H9 (cell line): Measurements from ENCODE around the gene SYNGR1. TPM values are rescaled to one million over a fixed set of nuclear protein-coding genes. Genes with fewer than 3 reads are reported as not detected.

Experiments
- DNase-seq: peaks from one replicate; pipeline ENCODE4 v3.0.0-alpha.2; 2017
- H2AFZ ChIP-seq: one replicate; pipeline ENCODE4 v1.6.1; 2013; ENCODE audit warnings: mild to moderate bottlenecking, low read length, control low read depth, moderate library complexity
- H2AK5ac ChIP-seq: 2 replicates; pipeline ENCODE4 v1.6.1; 2013; ENCODE audit warnings: low read length, control low read depth, mixed read lengths; ENCODE audit not compliant: insufficient read length
- H2BK120ac ChIP-seq: one replicate; pipeline ENCODE4 v1.6.1; 2013; ENCODE audit warnings: low read depth, mild to moderate bottlenecking, low read length, control low read depth, inconsistent platforms; ENCODE audit not compliant: poor library complexity, severe bottlenecking
- H2BK12ac ChIP-seq: 2 replicates; pipeline ENCODE4 v1.6.1; 2013; ENCODE audit warnings: low read length, control low read depth, mixed read lengths, low read depth; ENCODE audit not compliant: insufficient read length
- H2BK15ac ChIP-seq: 2 replicates; pipeline ENCODE4 v1.6.1; 2013; ENCODE audit warnings: low read depth, low read length, control low read depth
- H2BK20ac ChIP-seq: one replicate; pipeline ENCODE4 v1.6.1; 2013; ENCODE audit warnings: low read depth, mild to moderate bottlenecking, low read length, control low read depth, inconsistent platforms; ENCODE audit not compliant: poor library complexity, severe bottlenecking
- H2BK5ac ChIP-seq: 2 replicates; pipeline ENCODE4 v1.6.1; 2013; ENCODE audit warnings: low read length, control low read depth, mixed read lengths; ENCODE audit not compliant: insufficient read length
- H3K14ac ChIP-seq: 2 replicates; pipeline ENCODE4 v1.6.1; 2013; ENCODE audit warnings: low read length, control low read depth; ENCODE audit not compliant: insufficient read depth
- H3K18ac ChIP-seq: 2 replicates; pipeline ENCODE4 v1.6.1; 2013; ENCODE audit warnings: low read depth, mild to moderate bottlenecking, mixed read lengths, low read length, control low read depth; ENCODE audit not compliant: insufficient read length
- H3K23ac ChIP-seq: 2 replicates; pipeline ENCODE4 v1.6.1; 2013; ENCODE audit warnings: low read length, control low read depth, mixed read lengths, low read depth; ENCODE audit not compliant: insufficient read length
- H3K23me2 ChIP-seq: 2 replicates; pipeline ENCODE4 v1.6.1; 2013; ENCODE audit warnings: low read depth, mild to moderate bottlenecking, mixed read lengths, low read length, control low read depth; ENCODE audit not compliant: insufficient read length, poor library complexity, severe bottlenecking
- H3K27ac ChIP-seq: 2 replicates; pipeline ENCODE4 v1.5.1; 2013; ENCODE audit warnings: low read length, control low read depth, mixed read lengths, low read depth; ENCODE audit not compliant: insufficient read length
- H3K27me3 ChIP-seq: 2 replicates; pipeline ENCODE4 v1.6.1; 2013; ENCODE audit warnings: low read length, control low read depth, inconsistent platforms; ENCODE audit not compliant: insufficient read depth
- H3K4ac ChIP-seq: 2 replicates; pipeline ENCODE4 v1.6.1; 2013; ENCODE audit warnings: low read depth, mild to moderate bottlenecking, control low read depth, inconsistent platforms, low read length, moderate library complexity
- H3K4me1 ChIP-seq: 2 replicates; pipeline ENCODE4 v1.6.1; 2013; ENCODE audit warnings: low read length, control low read depth, inconsistent platforms; ENCODE audit not compliant: insufficient read depth
- H3K4me2 ChIP-seq: 2 replicates; pipeline ENCODE4 v1.6.1; 2013; ENCODE audit warnings: low read length, control low read depth, mixed read lengths; ENCODE audit not compliant: insufficient read length, insufficient read depth
- H3K56ac ChIP-seq: 2 replicates; pipeline ENCODE4 v1.6.1; 2013; ENCODE audit warnings: low read depth, mild to moderate bottlenecking, mixed read lengths, low read length, control low read depth; ENCODE audit not compliant: insufficient read length
- H3K79me1 ChIP-seq: 2 replicates; pipeline ENCODE4 v1.6.1; 2013; ENCODE audit warnings: low read depth, mild to moderate bottlenecking, moderate library complexity, low read length, control low read depth, inconsistent platforms; ENCODE audit not compliant: insufficient read depth, poor library complexity, severe bottlenecking
- H3K79me2 ChIP-seq: 2 replicates; pipeline ENCODE4 v1.6.1; 2013; ENCODE audit warnings: low read length, control low read depth, inconsistent platforms; ENCODE audit not compliant: insufficient read depth
- H3K9ac ChIP-seq: 2 replicates; pipeline ENCODE4 v1.6.1; 2013; ENCODE audit warnings: low read length, control low read depth, mixed read lengths; ENCODE audit not compliant: insufficient read length; ENCODE audit errors: extremely low read depth
- H3K9me3 ChIP-seq: one replicate; pipeline ENCODE4 v1.6.1; 2013; ENCODE audit warnings: low read depth, low read length, inconsistent platforms; ENCODE audit not compliant: control insufficient read depth
- H3T11ph ChIP-seq: one replicate; pipeline ENCODE4 v1.6.1; 2013; ENCODE audit warnings: mild to moderate bottlenecking, low read length, control low read depth, inconsistent platforms
- H4K20me1 ChIP-seq: one replicate; pipeline ENCODE4 v1.6.1; 2013; ENCODE audit not compliant: control insufficient read depth, insufficient read length, insufficient read depth
- H4K5ac ChIP-seq: 2 replicates; pipeline ENCODE4 v1.6.1; 2013; ENCODE audit warnings: low read depth, mild to moderate bottlenecking, mixed read lengths, low read length, control low read depth; ENCODE audit not compliant: insufficient read length
- H4K8ac ChIP-seq: replicated peaks from 2 replicates; pipeline ENCODE4 v1.6.1; 2013; ENCODE audit warnings: low read length, control low read depth, mixed read lengths, low read depth; ENCODE audit not compliant: insufficient read length
- H4K91ac ChIP-seq: 2 replicates; pipeline ENCODE4 v1.6.1; 2013; ENCODE audit warnings: low read depth, mild to moderate bottlenecking, moderate library complexity, mixed read lengths, low read length, control low read depth; ENCODE audit not compliant: insufficient read length
- H3K27ac Mint-ChIP-seq, 3 experiments: 2 replicates in 2 of 3; 3 replicates in 1 of 3; pipeline ENCODE4 v1.8.0; 2020 to 2021; ENCODE audit warnings: mixed read lengths in 3 of 3, mild to moderate bottlenecking in 1 of 3, moderate library complexity in 1 of 3
- H3K27me3 Mint-ChIP-seq: 2 replicates; pipeline ENCODE4 v1.8.0; 2021; ENCODE audit warnings: low read depth, mild to moderate bottlenecking, moderate library complexity, mixed read lengths
- H3K36me3 Mint-ChIP-seq, 3 experiments: 2 replicates in 2 of 3; 3 replicates in 1 of 3; pipeline ENCODE4 v1.8.0; 2020 to 2021; ENCODE audit warnings: low read depth in 3 of 3, mixed read lengths in 3 of 3; ENCODE audit not compliant: insufficient read depth in 1 of 3
- H3K4me1 Mint-ChIP-seq, 2 experiments: 2 replicates each; pipeline ENCODE4 v1.8.0; 2020; ENCODE audit warnings: mixed read lengths in 2 of 2
- H3K4me3 Mint-ChIP-seq, 2 experiments: 2 replicates in 1 of 2; 3 replicates in 1 of 2; pipeline ENCODE4 v1.8.0; 2020 to 2021; ENCODE audit warnings: mild to moderate bottlenecking in 2 of 2, mixed read lengths in 2 of 2, moderate library complexity in 1 of 2
- H3K9me3 Mint-ChIP-seq, 2 experiments: 2 replicates in 1 of 2; 3 replicates in 1 of 2; pipeline ENCODE4 v1.8.0; 2020; ENCODE audit warnings: mild to moderate bottlenecking in 2 of 2, mixed read lengths in 2 of 2, moderate library complexity in 1 of 2
- CTCF ChIP-seq: fragments of 200-600 bp; sonication (generic); conservative IDR thresholded peaks from 3 replicates; pipeline ENCODE4 v1.8.0; 2021; ENCODE audit warnings: antibody characterized with exemption, mild to moderate bottlenecking
- WGBS: extraction: QIAGEN DNeasy Blood & Tissue Kit; methylation state at CpG from one replicate; pipeline ENCODE4 v1.1.7; 2013; ENCODE audit warnings: missing lambda C conversion rate, low lambda C conversion rate, mixed read lengths; ENCODE audit not compliant: insufficient read length; ENCODE audit errors: extremely low coverage; 5-methylcytosine and 5-hydroxymethylcytosine counted together
- total RNA-seq: library from RNA; stranded (reverse); gene quantifications from 2 replicates; pipeline ENCODE4 v1.2.1, GENCODE V29; 2021

Gene SYNGR1
- total RNA-seq, 1 experiment from 2014 or later, result 13.2 TPM

GRCh38 chr22:39430576-39431150 is 80.9 kb downstream of the SYNGR1 start:
- no peak overlapping the region for H3K56ac ChIP-seq
- H3T11ph ChIP-seq, result no peak overlapping the region
- H2BK120ac ChIP-seq, result no peak overlapping the region
- H3K9me3 ChIP-seq, result no peaks in the 10 kb centered on the region
- no peak overlapping the region for H3K23ac ChIP-seq
- H3K79me1 ChIP-seq, result no peaks in the 10 kb centered on the region
- Mint-ChIP-seq H3K4me3 (no peak overlapping the region), H3K27me3 (no peaks in the 10 kb centered on the region), H3K4me1 (peaks cover 35 to 54% of the 10 kb centered on the region in 2 experiments), H3K9me3 (no peaks in the 10 kb centered on the region), H3K36me3 (peaks cover 7 to 37% (median 36%) of the 10 kb centered on the region in 3 experiments; a peak in 6 of 7 replicates), H3K27ac (peak overlapping the region; percentile 14 to 77 (median 70); a peak in 4 of 7 replicates)
- H2BK5ac ChIP-seq, result no peak overlapping the region
- H3K18ac ChIP-seq, result no peak overlapping the region
- H3K14ac ChIP-seq, result no peak overlapping the region
- H4K20me1 ChIP-seq, result no peaks in the 10 kb centered on the region
- no peak overlapping the region for H4K8ac ChIP-seq
- H3K23me2 ChIP-seq, result no peaks in the 10 kb centered on the region
- H3K4me2 ChIP-seq, result no peak overlapping the region
- H3K4me1 ChIP-seq, result peaks cover 11% of the 10 kb centered on the region; the same call in 1 of the 2 replicates
- H3K27me3 ChIP-seq, result no peaks in the 10 kb centered on the region
- H3K27ac ChIP-seq, result no peak overlapping the region
- H3K9ac ChIP-seq, result no peak overlapping the region
- no peak overlapping the region for H2BK20ac ChIP-seq
- H2AK5ac ChIP-seq, result no peak overlapping the region
- no peak overlapping the region for H2BK12ac ChIP-seq
- DNase-seq, result peak; percentile 24
- no CpG with 5 or more reads among the region's 10 CpGs for WGBS
- no peak overlapping the region for H2BK15ac ChIP-seq
- no peak overlapping the region for H4K91ac ChIP-seq
- TF ChIP-seq CTCF, result no peak
- no peaks in the 10 kb centered on the region for H3K79me2 ChIP-seq
- H2AFZ ChIP-seq, result no peak overlapping the region
- no peak overlapping the region for H3K4ac ChIP-seq
- no peak overlapping the region for H4K5ac ChIP-seq
